ENCODE measurements around the gene UTP18.
"Not testable (repeated sequence)": the region's sequence is repeated elsewhere in the genome, so short reads cannot be mapped to it uniquely, and the experiment has no call there.

DNA sequence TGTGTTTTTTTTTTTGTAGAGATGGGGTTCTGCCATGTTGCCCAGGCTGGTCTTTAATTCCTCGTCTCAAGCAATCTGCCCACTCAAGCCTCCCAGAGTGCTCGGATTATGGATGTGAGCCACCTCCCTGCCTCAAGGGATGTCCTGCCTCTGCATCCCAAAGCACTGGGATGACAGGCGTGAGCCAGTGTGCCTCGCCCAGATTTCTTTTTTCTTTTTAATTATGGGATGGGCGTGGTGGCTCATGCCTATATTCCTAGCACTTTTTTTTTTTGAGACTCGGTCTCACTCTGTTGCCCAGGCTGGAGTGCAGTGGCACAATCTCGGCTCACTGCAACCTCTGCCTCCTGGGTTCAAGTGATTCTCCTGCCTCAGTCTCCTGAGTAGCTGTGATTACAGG lies 34.8 kb upstream of the UTP18 start:
- not testable (repeated sequence) for TF ChIP-seq POLR2A, EP300 (IDR thresholded peaks at IDR 0.05)
- TF ChIP-seq, protein P1, sequence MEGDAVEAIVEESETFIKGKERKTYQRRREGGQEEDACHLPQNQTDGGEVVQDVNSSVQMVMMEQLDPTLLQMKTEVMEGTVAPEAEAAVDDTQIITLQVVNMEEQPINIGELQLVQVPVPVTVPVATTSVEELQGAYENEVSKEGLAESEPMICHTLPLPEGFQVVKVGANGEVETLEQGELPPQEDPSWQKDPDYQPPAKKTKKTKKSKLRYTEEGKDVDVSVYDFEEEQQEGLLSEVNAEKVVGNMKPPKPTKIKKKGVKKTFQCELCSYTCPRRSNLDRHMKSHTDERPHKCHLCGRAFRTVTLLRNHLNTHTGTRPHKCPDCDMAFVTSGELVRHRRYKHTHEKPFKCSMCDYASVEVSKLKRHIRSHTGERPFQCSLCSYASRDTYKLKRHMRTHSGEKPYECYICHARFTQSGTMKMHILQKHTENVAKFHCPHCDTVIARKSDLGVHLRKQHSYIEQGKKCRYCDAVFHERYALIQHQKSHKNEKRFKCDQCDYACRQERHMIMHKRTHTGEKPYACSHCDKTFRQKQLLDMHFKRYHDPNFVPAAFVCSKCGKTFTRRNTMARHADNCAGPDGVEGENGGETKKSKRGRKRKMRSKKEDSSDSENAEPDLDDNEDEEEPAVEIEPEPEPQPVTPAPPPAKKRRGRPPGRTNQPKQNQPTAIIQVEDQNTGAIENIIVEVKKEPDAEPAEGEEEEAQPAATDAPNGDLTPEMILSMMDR (IDR thresholded peaks at IDR 0.05): not testable (repeated sequence)

Measured in stomach (tissue), 4 donors.